OCI-LY7 (cell line): ENCODE results near the gene CUX1. TPM values are rescaled to one million over a fixed set of nuclear protein-coding genes. Genes with fewer than 3 reads are reported as not detected.

ENCODE experiments used
- BruUV-seq: library from RNA; stranded (reverse); fragments of 400-500 nt; replicated peaks from 2 replicates; lab custom pipeline; 2021; lab: Mats Ljungman, UMichigan
- CTCF ChIA-PET: fragments of 300-600 bp; sonication (Branson Sonifier 250); formaldehyde crosslinking; loops from one replicate; lab custom pipeline; 2022; ENCODE audit warnings: antibody characterized with exemption; ENCODE audit not compliant: unreplicated experiment; lab: Charles Lee
- POLR2A ChIA-PET: fragments of 300-600 bp; sonication (Branson Sonifier 250); formaldehyde crosslinking; loops from one replicate; lab custom pipeline; 2022; ENCODE audit warnings: antibody characterized with exemption; lab: Charles Lee
- DNase-seq: peaks from one replicate; pipeline ENCODE4 v3.0.0-alpha.2; 2015; ENCODE audit warnings: low spot score
- H2AFZ ChIP-seq: fragments of 200-600 bp; sonication (generic), shearing (Covaris generic); 2 replicates; pipeline ENCODE4 v1.6.1; 2014; ENCODE audit warnings: mild to moderate bottlenecking, antibody characterized with exemption, low read length, moderate library complexity
- H3K27ac ChIP-seq: fragments of 200-600 bp; sonication (generic); 2 replicates; pipeline ENCODE4 v1.5.1; 2014; ENCODE audit warnings: mixed run types, low read depth, mild to moderate bottlenecking, moderate library complexity, low read length, inconsistent platforms; ENCODE audit not compliant: poor library complexity, severe bottlenecking
- H3K36me3 ChIP-seq: fragments of 200-600 bp; sonication (generic); 2 replicates; pipeline ENCODE4 v1.6.1; 2014; ENCODE audit warnings: mild to moderate bottlenecking, antibody characterized with exemption, low read length, moderate library complexity, mixed read lengths; ENCODE audit not compliant: insufficient read depth
- H3K4me1 ChIP-seq: fragments of 200-600 bp; sonication (generic); 2 replicates; pipeline ENCODE4 v1.5.1; 2014; ENCODE audit warnings: mild to moderate bottlenecking, low read length; ENCODE audit not compliant: insufficient read depth, poor library complexity, severe bottlenecking
- H3K4me2 ChIP-seq: fragments of 200-600 bp; sonication (generic); 2 replicates; pipeline ENCODE4 v1.6.1; 2014; ENCODE audit warnings: mild to moderate bottlenecking, low read length
- H3K4me3 ChIP-seq: fragments of 200-600 bp; sonication (generic); 2 replicates; pipeline ENCODE4 v1.5.1; 2014; ENCODE audit warnings: mild to moderate bottlenecking, low read depth, low read length; ENCODE audit not compliant: poor library complexity, severe bottlenecking
- H3K79me2 ChIP-seq: fragments of 200-600 bp; sonication (generic); 2 replicates; pipeline ENCODE4 v1.6.1; 2016; ENCODE audit warnings: low read depth, mild to moderate bottlenecking, low read length, moderate library complexity, mixed read lengths; ENCODE audit not compliant: insufficient read depth
- H3K9me2 ChIP-seq: fragments of 200-600 bp; sonication (generic); 2 replicates; pipeline ENCODE4 v1.6.1; 2016; ENCODE audit warnings: mild to moderate bottlenecking, low read length, mixed read lengths; ENCODE audit not compliant: insufficient read depth
- H3K9me3 ChIP-seq: fragments of 200-600 bp; sonication (generic); 2 replicates; pipeline ENCODE4 v1.6.1; 2014; ENCODE audit warnings: mild to moderate bottlenecking, mixed run types, low read length, mixed read lengths
- H4K20me1 ChIP-seq: fragments of 200-600 bp; sonication (generic); 2 replicates; pipeline ENCODE4 v1.6.1; 2014; ENCODE audit warnings: mild to moderate bottlenecking, antibody characterized with exemption, low read length, moderate library complexity, mixed read lengths; ENCODE audit not compliant: insufficient read depth
- CTCF ChIP-seq: fragments of 200-600 bp; sonication (generic); conservative IDR thresholded peaks from 2 replicates; pipeline ENCODE4 v1.5.1; 2014; ENCODE audit warnings: mild to moderate bottlenecking, antibody characterized with exemption, low read length, moderate library complexity, mixed read lengths
- EZH2phosphoT487 ChIP-seq: fragments of 200-600 bp; sonication (generic); IDR thresholded peaks from 2 replicates; pipeline ENCODE4 v1.6.1; 2018; ENCODE audit warnings: low read depth, borderline replicate concordance, mild to moderate bottlenecking, mixed run types, antibody characterized with exemption, low read length, moderate library complexity, mixed read lengths
- intact Hi-C: fragments of 100-400 bp; cut with micrococcal nuclease; formaldehyde crosslinking; loops from one replicate; pipeline ENCODE4 v1.10.0; 2022; ENCODE audit not compliant: unreplicated experiment
- total RNA-seq, 2 experiments: library from RNA; depleted of rRNA in 1 of 2; stranded (reverse); fragments of >200 nt in 1 of 2; shearing (Covaris generic) in 1 of 2; gene quantifications; 2 replicates each; pipeline ENCODE4 v1.2.3, GENCODE V29; 2014 to 2022

Gene CUX1
- total RNA-seq, 2 experiments from 2014 or later: 143 to 199 TPM

GRCh38 chr7:102146122-102146521 is 328.7 kb downstream of the CUX1 start:
- Histone ChIP-seq H2AFZ (no peak overlapping the region), H3K9me2 (no peaks in the 10 kb centered on the region), H3K36me3 (peaks cover 82% of the 10 kb centered on the region), H3K4me2 (no peak overlapping the region), H4K20me1 (no peaks in the 10 kb centered on the region), H3K79me2 (no peaks in the 10 kb centered on the region), H3K9me3 (no peaks in the 10 kb centered on the region), H3K4me3 (no peak overlapping the region), H3K4me1 (peaks cover 4% of the 10 kb centered on the region), H3K27ac (no peak overlapping the region)
- DNase-seq: no peak
- BruUV-seq: no TSS peak
- ChIA-PET POLR2A (no interaction called here), CTCF (no interaction called here)
- no peak for TF ChIP-seq CTCF
- no peak for TF ChIP-seq EZH2phosphoT487
- intact Hi-C loops: no loop called here

GRCh38 chr7:102147008-102147407 is 329.6 kb downstream of the CUX1 start:
- H3K9me2 ChIP-seq: no peaks in the 10 kb centered on the region
- H2AFZ ChIP-seq: no peak overlapping the region
- CTCF ChIA-PET: no interaction called here
- no peaks in the 10 kb centered on the region for H3K79me2 ChIP-seq
- H3K4me3 ChIP-seq: no peak overlapping the region
- peaks cover 73% of the 10 kb centered on the region for H3K36me3 ChIP-seq
- TF ChIP-seq EZH2phosphoT487 (no peak), CTCF (no peak)
- no TSS peak for BruUV-seq
- H3K27ac ChIP-seq: no peak overlapping the region
- H3K4me2 ChIP-seq: no peak overlapping the region
- POLR2A ChIA-PET: no interaction called here
- no peak for DNase-seq
- H3K9me3 ChIP-seq: no peaks in the 10 kb centered on the region
- intact Hi-C loops: no loop called here
- no peaks in the 10 kb centered on the region for H4K20me1 ChIP-seq
- no peaks in the 10 kb centered on the region for H3K4me1 ChIP-seq

GRCh38 chr7:102148799-102149198 is 331.4 kb downstream of the CUX1 start:
- no peak overlapping the region for H3K4me3 ChIP-seq
- CTCF ChIA-PET: no interaction called here
- no peaks in the 10 kb centered on the region for H3K79me2 ChIP-seq
- H4K20me1 ChIP-seq: no peaks in the 10 kb centered on the region
- no peaks in the 10 kb centered on the region for H3K9me2 ChIP-seq
- H3K36me3 ChIP-seq: peaks cover 72% of the 10 kb centered on the region
- BruUV-seq: no TSS peak
- intact Hi-C loops: no loop called here
- no peak overlapping the region for H3K27ac ChIP-seq
- H3K9me3 ChIP-seq: no peaks in the 10 kb centered on the region
- no peak for DNase-seq
- H3K4me1 ChIP-seq: no peaks in the 10 kb centered on the region
- H2AFZ ChIP-seq: no peak overlapping the region
- TF ChIP-seq CTCF: no peak
- no peak for TF ChIP-seq EZH2phosphoT487
- POLR2A ChIA-PET: no interaction called here
- no peak overlapping the region for H3K4me2 ChIP-seq
